ENCODE measurements around the gene SUMO1. TPM values are rescaled to one million over a fixed set of nuclear protein-coding genes. Genes with fewer than 3 reads are reported as not detected.

The SUMO1 gene
- polyA plus RNA-seq, 6 donors from 2014 or later: 136 to 248 (median 168) TPM

GRCh38 chr2:202187570-202187969, 50.8 kb downstream of the SUMO1 start:
- ATAC-seq (ENCODE audit: low read depth in 2 of 2) (no peak), DNase-seq (no peak)
- H3K36me3 Mint-ChIP-seq: no peaks in the 10 kb centered on the region
- H3K27me3 Mint-ChIP-seq: peaks cover 11 to 23% (median 18%) of the 10 kb centered on the region in 3 donors
- H3K4me1 Mint-ChIP-seq: no peaks in the 10 kb centered on the region
- no peak overlapping the region for H3K27ac Mint-ChIP-seq
- H3K4me3 Mint-ChIP-seq: no peak overlapping the region
- peaks cover 0 to 2% (median 0%) of the 10 kb centered on the region in 7 donors for H3K9me3 Mint-ChIP-seq

GRCh38 chr2:202186641-202187202, 51.7 kb downstream of the SUMO1 start:
- H3K36me3 Mint-ChIP-seq: no peaks in the 10 kb centered on the region
- no peak for DNase-seq
- peaks cover 11 to 22% (median 18%) of the 10 kb centered on the region in 3 donors for H3K27me3 Mint-ChIP-seq
- no peak for ATAC-seq (ENCODE audit: low read depth in 2 of 2)
- H3K4me3 Mint-ChIP-seq: no peak overlapping the region
- H3K4me1 Mint-ChIP-seq: no peaks in the 10 kb centered on the region
- peaks cover 0 to 2% (median 0%) of the 10 kb centered on the region in 7 donors for H3K9me3 Mint-ChIP-seq
- H3K27ac Mint-ChIP-seq: no peak overlapping the region

- no peaks in the 10 kb centered on the region for H3K36me3 Mint-ChIP-seq
- no peak overlapping the region for H3K27ac Mint-ChIP-seq
- H3K27me3 Mint-ChIP-seq: peaks cover 11 to 17% (median 14%) of the 10 kb centered on the region in 3 donors
- no peaks in the 10 kb centered on the region for H3K4me1 Mint-ChIP-seq
- H3K4me3 Mint-ChIP-seq: no peak overlapping the region
- ATAC-seq (ENCODE audit: low read depth in 2 of 2) (no peak), DNase-seq (no peak)
- peaks cover 0 to 2% (median 0%) of the 10 kb centered on the region in 7 donors for H3K9me3 Mint-ChIP-seq
Measured at GRCh38 chr2:202185156-202185555, 53.2 kb downstream of the SUMO1 start.

GRCh38 chr2:202184557-202184956, 53.8 kb downstream of the SUMO1 start:
- DNase-seq: no peak
- no peaks in the 10 kb centered on the region for H3K36me3 Mint-ChIP-seq
- H3K9me3 Mint-ChIP-seq: peaks cover 0 to 2% (median 0%) of the 10 kb centered on the region in 7 donors
- H3K4me1 Mint-ChIP-seq: no peaks in the 10 kb centered on the region
- H3K27me3 Mint-ChIP-seq: peaks cover 11 to 17% (median 14%) of the 10 kb centered on the region in 3 donors
- no peak overlapping the region for H3K4me3 Mint-ChIP-seq
- no peak for ATAC-seq (ENCODE audit: low read depth in 2 of 2)
- H3K27ac Mint-ChIP-seq: no peak overlapping the region

DNA sequence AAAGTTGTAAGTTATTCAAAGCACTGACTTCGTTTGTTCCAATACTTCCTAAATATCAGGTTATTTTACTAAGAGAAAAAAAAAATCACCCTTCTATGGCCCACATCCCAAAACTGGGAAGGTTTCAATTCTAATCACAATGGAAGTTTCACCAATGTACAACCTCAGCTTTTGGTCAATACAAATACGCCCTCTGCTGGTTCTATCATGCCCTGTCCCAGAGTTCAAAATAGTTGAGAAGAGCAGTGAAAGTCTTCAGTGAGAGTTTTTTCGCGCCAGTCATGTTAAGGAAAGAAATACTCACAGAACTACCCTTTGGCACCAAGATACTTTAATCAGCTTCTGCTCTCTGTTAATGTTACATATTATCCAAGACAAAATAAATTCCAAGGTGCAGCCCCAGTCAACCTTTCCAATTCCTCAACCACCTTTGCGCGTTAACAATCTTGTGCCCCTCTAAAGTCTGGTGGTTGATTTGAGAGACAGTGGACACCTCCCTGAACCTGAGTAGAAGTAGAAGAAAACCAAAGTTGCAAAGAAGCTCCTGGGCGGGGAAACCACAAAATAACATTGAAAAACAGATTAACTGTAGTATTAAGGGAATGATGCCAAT, 59.9 kb downstream of the SUMO1 start:
- Mint-ChIP-seq H3K27ac (no peak overlapping the region), H3K4me1 (peaks cover 0 to under 1% (median 0%) of the 10 kb centered on the region in 3 donors), H3K36me3 (no peaks in the 10 kb centered on the region), H3K27me3 (peaks cover 4 to 8% (median 5%) of the 10 kb centered on the region in 3 donors), H3K9me3 (peaks cover 0 to 2% (median 0%) of the 10 kb centered on the region in 7 donors), H3K4me3 (no peak overlapping the region)
- DNase-seq: peak; percentile 50
- peak; percentile 59 to 73 for ATAC-seq (ENCODE audit: low read depth in 2 of 2)

DNA sequence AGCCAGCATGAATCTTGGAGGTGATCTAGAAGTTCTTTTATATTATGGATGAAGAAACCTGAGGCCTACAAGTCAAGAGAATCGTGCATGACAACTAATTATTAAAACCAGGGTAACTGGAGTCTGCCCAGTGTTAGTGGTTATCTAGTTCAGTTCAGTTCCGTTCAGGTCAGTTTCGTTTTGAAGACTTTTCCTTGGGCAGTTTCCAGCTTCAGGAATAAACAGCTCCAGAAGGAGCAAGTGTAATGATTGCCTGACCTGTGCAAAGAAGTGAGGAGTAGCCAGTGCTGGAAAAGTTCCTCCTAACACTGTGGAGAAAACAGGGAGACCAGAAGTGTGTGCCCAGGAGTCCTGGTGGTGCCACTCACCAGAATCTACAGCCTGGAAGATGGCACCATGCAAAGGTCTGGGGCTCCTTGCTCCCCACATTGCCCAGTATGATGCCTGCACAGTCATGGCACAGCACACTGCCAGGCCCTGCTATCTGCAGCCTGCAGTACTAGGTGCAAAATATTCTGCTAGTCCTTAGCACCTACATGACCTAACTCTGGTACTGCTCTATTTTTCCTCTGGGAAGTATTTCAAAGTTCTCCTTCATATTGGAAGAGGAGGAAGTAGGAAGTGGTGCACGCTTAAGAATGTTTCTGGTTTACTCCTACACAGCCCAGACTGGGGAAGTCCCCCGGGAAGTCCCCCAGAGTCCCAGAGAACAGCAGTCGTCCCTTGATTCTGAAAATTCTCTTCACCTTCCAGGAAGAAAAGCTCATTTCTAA, 65.8 kb downstream of the SUMO1 start:
- no peaks in the 10 kb centered on the region for H3K9me3 Mint-ChIP-seq
- peak overlapping the region in 1 of 8 donors; percentile 73 for H3K4me3 Mint-ChIP-seq
- DNase-seq: no peak
- H3K4me1 Mint-ChIP-seq: peaks cover 13 to 24% (median 19%) of the 10 kb centered on the region in 3 donors
- ATAC-seq (ENCODE audit: low read depth in 2 of 2): peak; percentile 41 to 60
- H3K27ac Mint-ChIP-seq: peak overlapping the region in 4 of 6 donors; percentile 27 to 97 (median 56)
- peaks cover 19 to 26% (median 23%) of the 10 kb centered on the region in 3 donors for H3K27me3 Mint-ChIP-seq
- no peaks in the 10 kb centered on the region for H3K36me3 Mint-ChIP-seq

DNA sequence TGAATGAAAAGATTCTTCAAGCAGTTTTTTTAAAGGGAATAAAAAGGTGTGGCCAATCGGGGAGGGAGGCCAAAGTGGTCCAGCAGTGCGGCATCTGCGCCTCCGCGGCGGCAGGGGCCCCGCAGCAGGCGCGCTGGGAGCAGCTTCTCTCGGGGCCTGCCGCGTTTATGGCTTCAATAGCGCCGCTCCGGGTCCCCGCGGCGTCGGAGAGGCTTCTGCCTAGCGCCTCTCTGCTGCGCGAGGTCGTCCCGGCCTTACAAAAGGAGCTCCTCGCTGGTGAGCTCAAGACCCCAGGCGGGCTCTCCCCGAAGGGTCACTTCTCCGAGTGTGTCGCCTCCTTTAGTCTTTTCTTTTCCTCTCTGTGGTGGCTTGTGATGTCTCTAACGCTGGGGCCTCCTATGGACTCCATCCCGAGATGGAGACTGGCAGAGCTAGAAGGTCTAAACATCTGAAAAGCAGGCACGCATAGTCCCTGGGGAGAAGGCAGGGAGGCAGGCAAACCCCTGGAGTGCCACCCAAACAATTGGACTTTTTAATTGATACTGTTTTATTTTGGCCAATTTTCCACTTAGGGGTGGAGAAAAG, 67.1 kb downstream of the SUMO1 start:
- no peak for DNase-seq
- no peaks in the 10 kb centered on the region for H3K36me3 Mint-ChIP-seq
- peak overlapping the region in 1 of 6 donors; percentile 87 for H3K27ac Mint-ChIP-seq
- peaks cover 19 to 26% (median 23%) of the 10 kb centered on the region in 3 donors for H3K27me3 Mint-ChIP-seq
- peak overlapping the region in 7 of 8 donors; percentile 35 to 70 (median 46) for H3K4me3 Mint-ChIP-seq
- peaks cover 13 to 24% (median 19%) of the 10 kb centered on the region in 3 donors for H3K4me1 Mint-ChIP-seq
- peak in 1 of 2 donors; percentile 36 for ATAC-seq (ENCODE audit: low read depth in 2 of 2)
- no peaks in the 10 kb centered on the region for H3K9me3 Mint-ChIP-seq

DNA sequence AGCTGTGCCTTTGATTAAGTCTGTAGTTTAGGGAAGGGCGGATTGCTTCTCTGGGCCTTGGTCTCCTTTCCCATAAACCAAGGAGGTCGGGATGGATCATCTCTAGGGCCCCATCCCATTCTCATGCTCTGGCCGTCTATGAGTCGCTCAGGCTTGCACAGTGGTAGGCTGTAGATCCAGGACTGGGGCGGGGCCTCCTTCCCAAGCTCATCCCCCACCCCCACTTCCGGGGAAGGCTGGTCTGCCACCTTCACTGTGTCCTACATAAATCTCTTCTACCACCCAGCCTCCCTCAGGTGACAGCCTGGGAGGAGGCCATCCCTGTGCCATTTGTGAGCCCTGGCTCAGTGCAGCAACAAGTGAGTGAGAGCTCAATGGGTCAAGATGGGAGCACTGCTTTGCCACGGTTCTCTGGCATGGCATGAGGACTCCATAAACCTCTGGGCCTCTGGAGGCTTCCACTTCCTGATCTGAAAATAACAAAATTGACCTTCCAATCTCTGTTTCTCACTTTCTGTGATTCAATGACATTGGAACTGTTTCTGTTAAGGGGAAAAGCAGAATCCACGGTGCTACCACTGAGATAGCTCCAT, 68.5 kb downstream of the SUMO1 start:
- H3K4me1 Mint-ChIP-seq: peaks cover 13 to 24% (median 19%) of the 10 kb centered on the region in 3 donors
- no peak overlapping the region for H3K4me3 Mint-ChIP-seq
- no peak overlapping the region for H3K27ac Mint-ChIP-seq
- ATAC-seq (ENCODE audit: low read depth in 2 of 2) (no peak), DNase-seq (no peak)
- H3K27me3 Mint-ChIP-seq: peaks cover 19 to 26% (median 23%) of the 10 kb centered on the region in 3 donors
- H3K9me3 Mint-ChIP-seq: no peaks in the 10 kb centered on the region
- H3K36me3 Mint-ChIP-seq: no peaks in the 10 kb centered on the region

DNA sequence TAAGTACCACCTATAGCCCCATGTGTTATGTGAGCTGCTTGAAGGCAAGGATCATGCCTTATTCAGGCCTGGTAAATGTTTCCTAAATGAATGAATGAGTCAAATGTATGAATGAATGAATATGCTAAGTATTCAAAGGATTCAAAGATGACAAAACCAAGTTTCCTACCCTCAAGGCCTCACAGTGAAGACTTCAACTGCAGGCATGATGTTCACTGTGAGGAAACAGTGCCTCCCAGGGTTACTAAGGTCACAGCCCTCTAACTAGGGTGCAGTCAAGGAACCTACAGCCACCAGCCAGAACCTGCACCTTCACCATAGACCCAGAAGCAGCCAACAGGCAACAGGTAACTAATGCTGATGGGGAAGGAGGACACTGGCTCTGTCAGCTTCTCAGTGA, 69.3 kb downstream of the SUMO1 start:
- no peak for ATAC-seq (ENCODE audit: low read depth in 2 of 2)
- H3K27ac Mint-ChIP-seq: no peak overlapping the region
- no peaks in the 10 kb centered on the region for H3K9me3 Mint-ChIP-seq

GRCh38 chr2:202165945-202166344, 72.5 kb downstream of the SUMO1 start:
- Mint-ChIP-seq H3K27ac (no peak overlapping the region), H3K27me3 (peaks cover 12 to 14% (median 13%) of the 10 kb centered on the region in 3 donors), H3K36me3 (no peaks in the 10 kb centered on the region), H3K9me3 (no peaks in the 10 kb centered on the region), H3K4me3 (no peak overlapping the region), H3K4me1 (peaks cover 2 to 6% (median 4%) of the 10 kb centered on the region in 3 donors)
- no peak for ATAC-seq (ENCODE audit: low read depth in 2 of 2)
- no peak for DNase-seq

More for the DNA sequence above, 69.3 kb downstream of the SUMO1 start:
- H3K4me3 Mint-ChIP-seq: no peak overlapping the region
- DNase-seq: no peak
- H3K4me1 Mint-ChIP-seq: peaks cover 13 to 24% (median 19%) of the 10 kb centered on the region in 3 donors
- H3K36me3 Mint-ChIP-seq: no peaks in the 10 kb centered on the region
- peaks cover 19 to 26% (median 23%) of the 10 kb centered on the region in 3 donors for H3K27me3 Mint-ChIP-seq

- Mint-ChIP-seq H3K4me3 (no peak overlapping the region), H3K9me3 (no peaks in the 10 kb centered on the region), H3K27ac (no peak overlapping the region), H3K4me1 (peaks cover 0 to 4% (median 0%) of the 10 kb centered on the region in 3 donors), H3K36me3 (no peaks in the 10 kb centered on the region), H3K27me3 (peaks cover 4 to 6% (median 6%) of the 10 kb centered on the region in 3 donors)
- no peak for DNase-seq
- ATAC-seq (ENCODE audit: low read depth in 2 of 2): no peak
Measured at GRCh38 chr2:202165208-202165607, 73.2 kb downstream of the SUMO1 start.

- DNase-seq (no peak), ATAC-seq (ENCODE audit: low read depth in 2 of 2) (no peak)
- H3K4me1 Mint-ChIP-seq: peaks cover 0 to 4% (median 0%) of the 10 kb centered on the region in 3 donors
- H3K9me3 Mint-ChIP-seq: no peaks in the 10 kb centered on the region
- peaks cover 0 to 3% (median 0%) of the 10 kb centered on the region in 3 donors for H3K27me3 Mint-ChIP-seq
- H3K27ac Mint-ChIP-seq: no peak overlapping the region
- no peaks in the 10 kb centered on the region for H3K36me3 Mint-ChIP-seq
- H3K4me3 Mint-ChIP-seq: no peak overlapping the region
Measured at GRCh38 chr2:202164411-202164810, 74.0 kb downstream of the SUMO1 start.
